Bronchial epithelial cell (primary cell): Measurements from ENCODE around the gene FOXR1. TPM values are rescaled to one million over a fixed set of nuclear protein-coding genes. Genes with fewer than 3 reads are reported as not detected.

Experiments
- DNase-seq: peaks from one replicate; pipeline ENCODE4 v3.0.0-alpha.2; 2010; ENCODE audit warnings: low read depth
- FAIRE-seq: peaks from 2 replicates; lab custom pipeline; 2011; peaks lifted over from hg19 to GRCh38; lab: Jason Lieb, UNC
- H3K27me3 ChIP-seq: 2 replicates; pipeline ENCODE4 v1.5.1; 2011; ENCODE audit warnings: low read length; ENCODE audit not compliant: control insufficient read depth, insufficient read depth
- H3K36me3 ChIP-seq: 2 replicates; pipeline ENCODE4 v1.5.1; 2011; ENCODE audit warnings: low read length; ENCODE audit not compliant: control insufficient read depth, insufficient read depth
- H3K4me3 ChIP-seq: 2 replicates; pipeline ENCODE4 v1.5.1; 2011; ENCODE audit warnings: mild to moderate bottlenecking, low read depth, low read length, control low read depth
- total RNA-seq: library from RNA; depleted of rRNA; stranded (reverse); fragments of >200 nt; gene quantifications from 2 replicates; pipeline ENCODE4 v1.2.1, GENCODE V29; 2014
- TF ChIP-seq, protein P1 (sequence below): IDR thresholded peaks from 2 replicates; pipeline ENCODE4 v1.5.1; 2011; ENCODE audit warnings: mild to moderate bottlenecking, moderate library complexity, low read length, control low read depth, inconsistent platforms; ENCODE audit not compliant: insufficient read depth, severe bottlenecking

FOXR1 gene
- total RNA-seq, 1 donor from 2014 or later: not detected

DNA sequence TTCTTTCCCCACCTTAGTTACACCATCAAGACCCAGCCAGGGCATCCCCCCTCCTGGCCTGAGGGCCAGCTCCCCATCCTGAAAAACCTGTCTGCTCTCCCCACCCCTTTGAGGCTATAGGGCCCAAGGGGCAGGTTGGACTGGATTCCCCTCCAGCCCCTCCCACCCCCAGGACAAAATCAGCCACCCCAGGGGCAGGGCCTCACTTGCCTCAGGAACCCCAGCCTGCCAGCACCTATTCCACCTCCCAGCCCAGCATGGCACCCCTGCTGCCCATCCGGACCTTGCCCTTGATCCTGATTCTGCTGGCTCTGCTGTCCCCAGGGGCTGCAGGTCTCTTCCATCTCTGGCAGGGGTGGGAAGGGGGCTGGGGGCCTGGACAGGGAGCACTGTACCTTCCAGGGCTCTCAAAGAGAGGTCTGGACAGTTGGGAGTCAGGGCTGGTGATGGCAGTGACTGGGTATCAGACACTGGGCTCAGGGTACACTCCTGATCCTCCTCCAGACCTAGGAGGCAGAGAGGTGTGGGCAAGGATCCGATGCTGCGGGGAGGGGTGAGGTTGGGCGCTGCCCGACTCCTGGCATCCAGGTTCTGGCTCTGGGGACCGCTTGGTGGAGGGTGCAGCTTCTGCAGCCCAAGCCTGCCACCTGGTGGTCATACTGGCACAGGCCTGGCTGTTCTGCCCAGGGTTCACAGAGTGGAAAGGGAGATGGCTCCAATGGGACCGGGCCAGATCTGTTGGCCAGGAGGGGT, 15.3 kb upstream of the FOXR1 start, which contains the start of gene UPK2:
Gene UPK2, plus strand, starts transcription at position 205 of the 753 bp plus-strand sequence. Its CDS starts 53 bp downstream, at position 258.
- Histone ChIP-seq H3K36me3 (no peaks in the 10 kb centered on the region), H3K27me3 (peaks cover 7% of the 10 kb centered on the region), H3K4me3 (no peak within 1 kb of the TSS)
- FAIRE-seq: peak; percentile 73
- peak; percentile 68 for DNase-seq
- TF ChIP-seq, protein P1, sequence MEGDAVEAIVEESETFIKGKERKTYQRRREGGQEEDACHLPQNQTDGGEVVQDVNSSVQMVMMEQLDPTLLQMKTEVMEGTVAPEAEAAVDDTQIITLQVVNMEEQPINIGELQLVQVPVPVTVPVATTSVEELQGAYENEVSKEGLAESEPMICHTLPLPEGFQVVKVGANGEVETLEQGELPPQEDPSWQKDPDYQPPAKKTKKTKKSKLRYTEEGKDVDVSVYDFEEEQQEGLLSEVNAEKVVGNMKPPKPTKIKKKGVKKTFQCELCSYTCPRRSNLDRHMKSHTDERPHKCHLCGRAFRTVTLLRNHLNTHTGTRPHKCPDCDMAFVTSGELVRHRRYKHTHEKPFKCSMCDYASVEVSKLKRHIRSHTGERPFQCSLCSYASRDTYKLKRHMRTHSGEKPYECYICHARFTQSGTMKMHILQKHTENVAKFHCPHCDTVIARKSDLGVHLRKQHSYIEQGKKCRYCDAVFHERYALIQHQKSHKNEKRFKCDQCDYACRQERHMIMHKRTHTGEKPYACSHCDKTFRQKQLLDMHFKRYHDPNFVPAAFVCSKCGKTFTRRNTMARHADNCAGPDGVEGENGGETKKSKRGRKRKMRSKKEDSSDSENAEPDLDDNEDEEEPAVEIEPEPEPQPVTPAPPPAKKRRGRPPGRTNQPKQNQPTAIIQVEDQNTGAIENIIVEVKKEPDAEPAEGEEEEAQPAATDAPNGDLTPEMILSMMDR: peak; percentile 99

DNA sequence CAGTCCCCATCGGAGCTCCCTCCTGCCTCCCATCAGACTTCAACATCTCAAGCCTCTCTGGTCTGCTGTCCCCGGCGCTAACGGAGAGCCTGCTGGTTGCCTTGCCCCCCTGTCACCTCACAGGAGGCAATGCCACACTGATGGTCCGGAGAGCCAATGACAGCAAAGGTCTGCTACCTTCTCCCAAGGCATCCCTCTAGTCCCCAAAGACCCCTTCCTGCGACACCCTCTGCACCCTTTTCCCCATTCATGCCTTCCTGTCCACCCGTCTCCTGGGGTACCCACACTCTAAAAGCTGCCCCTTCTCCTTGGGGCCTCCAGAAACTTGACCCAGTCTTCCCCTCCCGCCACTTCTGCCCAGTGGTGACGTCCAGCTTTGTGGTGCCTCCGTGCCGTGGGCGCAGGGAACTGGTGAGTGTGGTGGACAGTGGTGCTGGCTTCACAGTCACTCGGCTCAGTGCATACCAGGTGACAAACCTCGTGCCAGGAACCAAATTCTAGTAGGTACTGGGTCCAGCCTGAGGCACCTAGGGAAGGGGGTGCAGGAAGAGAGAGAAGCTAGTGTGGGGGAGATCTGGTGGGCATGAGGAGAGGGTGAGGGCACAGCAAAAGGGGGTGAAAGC, 14.6 kb upstream of the FOXR1 start:
- no peak for FAIRE-seq
- no peak for DNase-seq
- Histone ChIP-seq H3K27me3 (peaks cover 7% of the 10 kb centered on the region), H3K4me3 (no peak overlapping the region), H3K36me3 (no peaks in the 10 kb centered on the region)
- TF ChIP-seq, protein P1: no peak

DNA sequence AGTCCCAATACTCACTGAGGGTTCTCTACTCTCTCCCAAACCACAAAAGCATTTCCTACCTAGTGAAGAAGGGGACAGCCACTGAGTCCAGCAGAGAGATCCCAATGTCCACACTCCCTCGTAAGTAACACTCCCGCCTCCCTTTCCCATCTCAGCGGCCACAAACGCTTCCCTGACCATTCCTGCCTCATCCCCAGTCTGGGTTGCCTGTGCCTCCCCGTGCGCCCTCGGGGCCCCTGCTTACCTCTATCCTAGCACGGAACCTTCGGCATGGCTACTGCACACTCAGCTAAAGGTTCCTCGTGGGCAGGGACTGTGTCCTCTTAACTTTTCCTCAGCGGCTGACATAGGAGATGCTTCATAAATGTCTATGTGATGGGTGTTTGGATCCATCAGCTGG, 14.0 kb upstream of the FOXR1 start:
- H3K4me3 ChIP-seq: no peak overlapping the region
- FAIRE-seq (no peak), DNase-seq (no peak)
- H3K36me3 ChIP-seq: no peaks in the 10 kb centered on the region
- TF ChIP-seq, protein P1: no peak
- H3K27me3 ChIP-seq: peaks cover 7% of the 10 kb centered on the region

DNA sequence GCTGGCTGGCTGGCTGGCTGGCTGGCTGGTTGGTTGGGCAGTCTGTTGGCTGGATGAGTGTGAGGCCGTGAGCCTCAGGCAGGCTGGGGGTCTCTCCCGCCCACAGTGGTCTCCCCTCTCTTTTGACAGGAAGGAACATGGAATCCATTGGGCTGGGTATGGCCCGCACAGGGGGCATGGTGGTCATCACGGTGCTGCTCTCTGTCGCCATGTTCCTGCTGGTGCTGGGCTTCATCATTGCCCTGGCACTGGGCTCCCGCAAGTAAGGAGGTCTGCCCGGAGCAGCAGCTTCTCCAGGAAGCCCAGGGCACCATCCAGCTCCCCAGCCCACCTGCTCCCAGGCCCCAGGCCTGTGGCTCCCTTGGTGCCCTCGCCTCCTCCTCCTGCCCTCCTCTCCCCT, 13.6 kb upstream of the FOXR1 start:
- no peaks in the 10 kb centered on the region for H3K36me3 ChIP-seq
- TF ChIP-seq, protein P1: no peak
- DNase-seq (no peak), FAIRE-seq (no peak)
- peaks cover 6% of the 10 kb centered on the region for H3K27me3 ChIP-seq
- H3K4me3 ChIP-seq: no peak overlapping the region

DNA sequence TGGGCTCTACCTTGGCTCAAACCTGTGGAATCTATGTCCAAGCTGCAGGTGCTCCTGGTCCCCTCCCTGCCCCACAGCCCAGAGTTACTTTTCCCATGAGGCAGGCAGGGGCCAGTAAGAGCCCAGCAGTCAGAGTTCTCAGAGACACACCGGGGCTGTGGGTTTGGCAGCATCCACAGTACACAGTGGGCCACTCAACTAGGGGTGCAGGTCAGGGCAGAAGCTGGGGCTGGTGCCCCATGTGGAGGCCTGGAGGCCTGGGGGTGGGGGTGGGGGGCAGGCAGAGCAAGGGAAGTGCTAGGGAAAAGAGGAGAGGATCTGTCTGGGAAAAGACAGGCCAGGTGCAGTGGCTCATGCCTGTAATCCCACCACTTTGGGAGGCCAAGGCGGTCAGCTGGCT, 13.0 kb upstream of the FOXR1 start:
- H3K4me3 ChIP-seq: no peak overlapping the region
- peaks cover 5% of the 10 kb centered on the region for H3K27me3 ChIP-seq
- FAIRE-seq (no peak), DNase-seq (no peak)
- H3K36me3 ChIP-seq: no peaks in the 10 kb centered on the region
- TF ChIP-seq, protein P1: no peak
